Breast epithelium (tissue), 4 donors: ENCODE measurements around the gene SLC9A5. TPM values are rescaled to one million over a fixed set of nuclear protein-coding genes. Genes with fewer than 3 reads are reported as not detected.

Source experiments
- DNase-seq, 2 donors: peaks; one replicate each; pipeline ENCODE4 v3.0.0-alpha.2; 2019; ENCODE audit warnings: low spot score in 2 of 2
- H3K27ac ChIP-seq, 2 donors: fragments of 200-600 bp; sonication (generic) in 1 of 2; one replicate each; pipeline ENCODE4 v1.5.1; 2016 to 2019; ENCODE audit warnings: mild to moderate bottlenecking in 1 of 2
- H3K27me3 ChIP-seq, 2 donors: fragments of 200-600 bp; sonication (generic) in 1 of 2; one replicate each; pipeline versions ENCODE4 v1.5.1 to v1.6.0; 2017 to 2019; ENCODE audit warnings: control low read depth in 1 of 2, mild to moderate bottlenecking in 1 of 2
- H3K36me3 ChIP-seq: fragments of 200-600 bp; one replicate; pipeline ENCODE4 v1.5.1; 2019
- H3K4me1 ChIP-seq, 2 donors: fragments of 200-600 bp; sonication (generic); one replicate each; pipeline ENCODE4 v1.5.1; 2016 to 2019; ENCODE audit warnings: control low read depth in 1 of 2
- H3K4me3 ChIP-seq, 3 donors: fragments of 200-600 bp; sonication (generic); 1 replicate in 2 of 3; 2 replicates in 1 of 3; pipeline ENCODE4 v1.5.1; 2016 to 2019; ENCODE audit warnings: mild to moderate bottlenecking in 3 of 3, moderate library complexity in 2 of 3
- H3K9me3 ChIP-seq, 2 donors: fragments of 200-600 bp; sonication (generic) in 1 of 2; one replicate each; pipeline ENCODE4 v1.5.1; 2016 to 2019; ENCODE audit warnings: control low read depth in 1 of 2
- POLR2A ChIP-seq: fragments of 450-650 bp; IDR thresholded peaks from one replicate; pipeline ENCODE4 v1.6.1; 2016; ENCODE audit warnings: antibody characterized with exemption, mild to moderate bottlenecking, moderate library complexity
- POLR2AphosphoS5 ChIP-seq, 3 donors: sonication (generic); formaldehyde crosslinking; IDR thresholded peaks; one replicate each; pipeline ENCODE4 v1.6.1; 2017; ENCODE audit warnings: antibody characterized with exemption in 3 of 3
- intact Hi-C: fragments of 100-400 bp; cut with DNase I; formaldehyde crosslinking; loops from one replicate; pipeline ENCODE4 v1.15.1; 2023; ENCODE audit warnings: low total_unique reads
- total RNA-seq, 3 donors: library from RNA; depleted of rRNA; stranded (reverse); fragments of >200 nt; gene quantifications; one replicate each; pipeline ENCODE4 v1.1.0, GENCODE V29; 2016
- TF ChIP-seq, protein P1 (sequence below), 3 donors: fragments of 450-650 bp; IDR thresholded peaks; one replicate each; pipeline ENCODE4 v1.5.1; 2016 to 2017; ENCODE audit warnings: antibody characterized with exemption in 3 of 3, mild to moderate bottlenecking in 3 of 3, moderate library complexity in 3 of 3

The SLC9A5 gene
- total RNA-seq, 3 donors from 2014 or later: 0.96 to 2.3 (median 1.3) TPM

DNA sequence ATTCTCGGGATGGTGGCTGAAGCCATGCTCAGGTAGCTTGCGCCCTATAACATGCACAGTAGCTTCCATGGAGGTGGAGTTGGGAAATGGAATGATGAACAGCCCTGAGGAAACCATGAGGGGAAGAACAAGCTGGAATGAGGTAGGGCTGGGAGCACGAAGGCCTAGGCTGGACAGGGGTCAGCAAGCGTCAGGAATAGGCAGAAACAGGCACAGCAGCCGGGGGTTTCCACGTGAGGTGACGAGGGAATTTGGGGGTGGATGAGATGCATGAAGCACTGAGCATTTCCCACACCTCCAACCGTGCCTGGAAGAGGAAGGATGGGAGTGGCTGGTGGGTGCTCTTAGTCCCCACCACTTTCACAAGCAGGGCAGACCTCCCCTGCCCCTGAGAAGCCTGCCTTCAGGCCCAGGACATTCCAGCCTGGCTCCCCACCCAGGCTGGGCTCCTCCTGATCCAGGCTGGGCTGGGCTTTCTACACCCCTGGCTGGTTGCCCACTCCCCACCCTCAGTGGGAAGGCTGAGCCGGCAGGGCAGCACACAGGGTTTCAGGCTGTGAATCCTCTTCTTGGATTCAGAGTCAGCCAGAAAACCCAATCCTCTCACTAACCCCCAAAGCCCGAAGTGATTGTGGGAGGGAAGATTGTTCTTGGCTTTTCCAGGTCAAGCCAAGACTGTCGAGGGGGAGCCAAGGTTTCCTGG, 52.5 kb downstream of the SLC9A5 start:
- TF ChIP-seq, protein P1, sequence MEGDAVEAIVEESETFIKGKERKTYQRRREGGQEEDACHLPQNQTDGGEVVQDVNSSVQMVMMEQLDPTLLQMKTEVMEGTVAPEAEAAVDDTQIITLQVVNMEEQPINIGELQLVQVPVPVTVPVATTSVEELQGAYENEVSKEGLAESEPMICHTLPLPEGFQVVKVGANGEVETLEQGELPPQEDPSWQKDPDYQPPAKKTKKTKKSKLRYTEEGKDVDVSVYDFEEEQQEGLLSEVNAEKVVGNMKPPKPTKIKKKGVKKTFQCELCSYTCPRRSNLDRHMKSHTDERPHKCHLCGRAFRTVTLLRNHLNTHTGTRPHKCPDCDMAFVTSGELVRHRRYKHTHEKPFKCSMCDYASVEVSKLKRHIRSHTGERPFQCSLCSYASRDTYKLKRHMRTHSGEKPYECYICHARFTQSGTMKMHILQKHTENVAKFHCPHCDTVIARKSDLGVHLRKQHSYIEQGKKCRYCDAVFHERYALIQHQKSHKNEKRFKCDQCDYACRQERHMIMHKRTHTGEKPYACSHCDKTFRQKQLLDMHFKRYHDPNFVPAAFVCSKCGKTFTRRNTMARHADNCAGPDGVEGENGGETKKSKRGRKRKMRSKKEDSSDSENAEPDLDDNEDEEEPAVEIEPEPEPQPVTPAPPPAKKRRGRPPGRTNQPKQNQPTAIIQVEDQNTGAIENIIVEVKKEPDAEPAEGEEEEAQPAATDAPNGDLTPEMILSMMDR (IDR thresholded peaks at IDR 0.05): no peak
- TF ChIP-seq POLR2AphosphoS5 (IDR thresholded peaks at IDR 0.05) (no peak), POLR2A (no peak)

DNA sequence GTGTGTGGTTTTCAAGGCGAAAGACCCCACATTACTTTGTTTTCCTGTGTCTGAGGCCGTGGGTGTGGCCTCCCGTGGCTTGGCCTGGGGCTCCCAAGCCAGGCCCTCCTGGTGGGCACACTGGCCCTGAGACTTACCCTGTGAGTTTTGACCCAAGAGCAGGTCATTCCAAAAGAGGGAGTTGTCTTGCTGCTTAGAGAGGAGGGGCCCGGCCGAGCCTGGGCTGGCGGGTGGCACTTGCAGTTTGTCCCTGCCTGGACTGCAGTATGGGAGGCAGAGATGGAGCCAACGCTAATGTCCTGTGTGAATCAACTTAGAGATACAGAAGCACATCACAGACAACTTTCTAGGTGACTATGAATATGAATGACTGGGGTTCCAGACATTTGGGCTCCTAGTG, 53.3 kb downstream of the SLC9A5 start:
- H3K4me3 ChIP-seq: no peak overlapping the region
- no peaks in the 10 kb centered on the region for H3K9me3 ChIP-seq
- H3K4me1 ChIP-seq: no peaks in the 10 kb centered on the region
- no peak for TF ChIP-seq POLR2A
- no peak for TF ChIP-seq POLR2AphosphoS5 (IDR thresholded peaks at IDR 0.05)
- TF ChIP-seq, protein P1 (IDR thresholded peaks at IDR 0.05): no peak
- H3K27ac ChIP-seq: no peak overlapping the region
- DNase-seq: no peak
- no peaks in the 10 kb centered on the region for H3K36me3 ChIP-seq
- intact Hi-C loops: no loop called here
- H3K27me3 ChIP-seq: no peaks in the 10 kb centered on the region

More for the DNA sequence above, 52.5 kb downstream of the SLC9A5 start:
- DNase-seq: no peak
- H3K9me3 ChIP-seq: no peaks in the 10 kb centered on the region
- intact Hi-C loops: no loop called here
- no peak overlapping the region for H3K4me3 ChIP-seq
- H3K27ac ChIP-seq: peak overlapping the region; percentile 17 to 25
- H3K4me1 ChIP-seq: no peaks in the 10 kb centered on the region
- H3K27me3 ChIP-seq: no peaks in the 10 kb centered on the region
- no peaks in the 10 kb centered on the region for H3K36me3 ChIP-seq

- Histone ChIP-seq H3K27ac (no peak overlapping the region), H3K4me1 (no peaks in the 10 kb centered on the region), H3K4me3 (no peak overlapping the region), H3K9me3 (no peaks in the 10 kb centered on the region), H3K36me3 (no peaks in the 10 kb centered on the region), H3K27me3 (no peaks in the 10 kb centered on the region)
- intact Hi-C loops: no loop called here
- no peak for DNase-seq
- TF ChIP-seq POLR2AphosphoS5 (IDR thresholded peaks at IDR 0.05) (no peak), POLR2A (no peak)
- TF ChIP-seq, protein P1 (IDR thresholded peaks at IDR 0.05): no peak
These were observed 54.2 kb downstream of the SLC9A5 start for GRCh38 chr16:67302970-67303369.

- TF ChIP-seq, protein P1 (IDR thresholded peaks at IDR 0.05): no peak
- TF ChIP-seq POLR2AphosphoS5 (IDR thresholded peaks at IDR 0.05): no peak
- no peak for TF ChIP-seq POLR2A
- no peaks in the 10 kb centered on the region for H3K4me1 ChIP-seq
- no peak overlapping the region for H3K27ac ChIP-seq
- no peaks in the 10 kb centered on the region for H3K9me3 ChIP-seq
- no peaks in the 10 kb centered on the region for H3K36me3 ChIP-seq
- no peak for DNase-seq
- no peak overlapping the region for H3K4me3 ChIP-seq
- H3K27me3 ChIP-seq: no peaks in the 10 kb centered on the region
- intact Hi-C loops: no loop called here
These were observed 55.2 kb downstream of the SLC9A5 start for GRCh38 chr16:67304020-67304419.

DNA sequence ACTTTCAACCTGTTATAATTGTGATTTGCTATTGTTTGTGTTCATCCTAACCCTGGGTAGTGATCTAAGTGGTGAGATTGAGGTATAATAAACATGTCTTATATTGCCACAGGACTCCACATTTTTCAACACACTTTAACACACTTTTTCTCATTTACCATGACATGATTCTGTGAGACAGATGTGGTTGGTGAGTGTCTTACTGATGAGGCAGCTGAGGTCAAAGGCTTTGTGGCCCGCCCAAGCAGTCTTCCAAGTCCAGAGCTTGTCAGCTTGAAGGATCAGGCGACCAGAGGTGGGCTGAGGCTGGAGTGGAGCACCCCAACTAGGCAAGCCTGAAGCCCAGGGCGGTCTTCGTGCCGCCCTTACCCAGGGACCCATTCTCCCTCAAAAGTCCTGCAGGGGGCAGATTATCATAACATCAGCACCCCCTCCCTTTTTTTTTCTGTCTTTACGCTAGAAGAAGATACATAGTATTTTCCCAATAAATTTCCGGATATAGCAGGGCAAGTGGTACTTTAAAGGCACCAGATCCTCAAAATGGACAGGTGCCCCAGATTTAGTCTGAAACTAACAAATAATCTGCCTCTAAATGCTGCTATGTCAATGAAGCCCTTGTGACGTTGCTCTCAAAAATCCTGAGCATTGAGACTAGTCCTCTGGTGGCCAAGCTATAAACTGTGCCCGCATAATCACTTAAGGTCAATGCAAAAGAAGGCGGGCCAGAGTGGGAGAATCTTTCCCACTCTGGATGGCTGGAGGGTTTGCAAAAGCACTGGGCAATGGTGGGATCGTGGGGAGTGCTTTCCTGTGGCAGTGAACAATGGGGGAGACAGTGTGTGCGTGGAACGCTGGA, 56.7 kb downstream of the SLC9A5 start:
- no peak overlapping the region for H3K27ac ChIP-seq
- DNase-seq: no peak
- no peaks in the 10 kb centered on the region for H3K36me3 ChIP-seq
- H3K9me3 ChIP-seq: no peaks in the 10 kb centered on the region
- H3K4me1 ChIP-seq: no peaks in the 10 kb centered on the region
- no peak overlapping the region for H3K4me3 ChIP-seq
- intact Hi-C loops: no loop called here
- TF ChIP-seq POLR2AphosphoS5 (IDR thresholded peaks at IDR 0.05): no peak
- TF ChIP-seq, protein P1 (IDR thresholded peaks at IDR 0.05): no peak
- no peak for TF ChIP-seq POLR2A
- H3K27me3 ChIP-seq: no peaks in the 10 kb centered on the region
